Astrocyte (in vitro differentiated cells and primary cell): ENCODE measurements around the gene RAD51B. TPM values are rescaled to one million over a fixed set of nuclear protein-coding genes. Genes with fewer than 3 reads are reported as not detected.

Experiments used
- DNase-seq: peaks from one replicate; pipeline ENCODE4 v3.0.0-alpha.2; 2010; ENCODE audit warnings: low read depth
- FAIRE-seq: peaks from 2 replicates; lab custom pipeline; 2011; peaks lifted over from hg19 to GRCh38; lab: Jason Lieb, UNC
- H2AFZ ChIP-seq: 2 replicates; pipeline ENCODE4 v1.6.0; 2012; ENCODE audit warnings: low read depth, low read length, inconsistent platforms
- H3K27ac ChIP-seq: 2 replicates; pipeline ENCODE4 v1.5.1; 2011; ENCODE audit warnings: low read depth, low read length, inconsistent platforms
- H3K27me3 ChIP-seq: 2 replicates; pipeline ENCODE4 v1.6.0; 2011; ENCODE audit warnings: low read length, inconsistent platforms; ENCODE audit not compliant: insufficient read depth
- H3K36me3 ChIP-seq: 2 replicates; pipeline ENCODE4 v1.5.1; 2011; ENCODE audit warnings: low read length, inconsistent platforms; ENCODE audit not compliant: insufficient read depth
- H3K4me1 ChIP-seq: 2 replicates; pipeline ENCODE4 v1.5.1; 2011; ENCODE audit warnings: low read length, inconsistent platforms; ENCODE audit not compliant: insufficient read depth
- H3K4me2 ChIP-seq: 2 replicates; pipeline ENCODE4 v1.6.0; 2012; ENCODE audit warnings: low read length, inconsistent platforms
- H3K4me3 ChIP-seq: 2 replicates; pipeline ENCODE4 v1.5.1; 2011; ENCODE audit warnings: low read depth, mild to moderate bottlenecking, low read length, inconsistent platforms; ENCODE audit not compliant: insufficient read depth
- H3K79me2 ChIP-seq: 2 replicates; pipeline ENCODE4 v1.6.0; 2012; ENCODE audit warnings: mild to moderate bottlenecking, low read length, inconsistent platforms; ENCODE audit not compliant: insufficient read depth
- H3K9ac ChIP-seq: 2 replicates; pipeline ENCODE4 v1.6.0; 2012; ENCODE audit warnings: mild to moderate bottlenecking, low read length, inconsistent platforms
- H3K9me3 ChIP-seq: 2 replicates; pipeline ENCODE4 v1.5.1; 2012; ENCODE audit warnings: low read depth, mild to moderate bottlenecking, low read length, inconsistent platforms; ENCODE audit not compliant: insufficient read depth
- H4K20me1 ChIP-seq: 2 replicates; pipeline ENCODE4 v1.6.0; 2012; ENCODE audit warnings: low read length, inconsistent platforms; ENCODE audit not compliant: insufficient read depth
- H3K27ac Mint-ChIP-seq: one replicate; pipeline ENCODE4 v1.8.0; 2021; ENCODE audit warnings: mild to moderate bottlenecking, mixed read lengths; ENCODE audit not compliant: unreplicated experiment
- H3K27me3 Mint-ChIP-seq: one replicate; pipeline ENCODE4 v1.8.0; 2021; ENCODE audit warnings: low read depth, mixed read lengths; ENCODE audit not compliant: unreplicated experiment
- H3K36me3 Mint-ChIP-seq: one replicate; pipeline ENCODE4 v1.8.0; 2021; ENCODE audit warnings: low read depth, mixed read lengths; ENCODE audit not compliant: unreplicated experiment
- H3K4me1 Mint-ChIP-seq: one replicate; pipeline ENCODE4 v1.8.0; 2021; ENCODE audit warnings: low read depth, mixed read lengths; ENCODE audit not compliant: unreplicated experiment
- H3K4me3 Mint-ChIP-seq: one replicate; pipeline ENCODE4 v1.8.0; 2021; ENCODE audit warnings: mild to moderate bottlenecking, moderate library complexity, mixed read lengths; ENCODE audit not compliant: unreplicated experiment
- H3K9me3 Mint-ChIP-seq: one replicate; pipeline ENCODE4 v1.8.0; 2021; ENCODE audit warnings: mild to moderate bottlenecking, mixed read lengths; ENCODE audit not compliant: unreplicated experiment
- EZH2 ChIP-seq: IDR thresholded peaks from 2 replicates; pipeline ENCODE4 v1.6.1; 2012; ENCODE audit warnings: mild to moderate bottlenecking, low read length, inconsistent platforms; ENCODE audit not compliant: insufficient read depth
- total RNA-seq: library from RNA; stranded (reverse); gene quantifications from 2 replicates; pipeline ENCODE4 v1.2.1, GENCODE V29; 2021
- TF ChIP-seq, protein P1 (sequence below): IDR thresholded peaks from 2 replicates; pipeline ENCODE4 v1.5.1; 2011; ENCODE audit warnings: low read depth, mild to moderate bottlenecking, inconsistent platforms, low read length, moderate library complexity; ENCODE audit not compliant: insufficient read depth

RAD51B gene
- total RNA-seq, 1 donor from 2014 or later: 10.8 TPM

GRCh38 chr14:67971627-67972625 lies 152.3 kb downstream of the RAD51B start:
- Mint-ChIP-seq H3K27ac (no peak overlapping the region), H3K4me1 (peaks cover 2% of the 10 kb centered on the region), H3K36me3 (no peaks in the 10 kb centered on the region), H3K27me3 (no peaks in the 10 kb centered on the region), H3K9me3 (peaks cover 2% of the 10 kb centered on the region), H3K4me3 (no peak overlapping the region)
- TF ChIP-seq, protein P1, sequence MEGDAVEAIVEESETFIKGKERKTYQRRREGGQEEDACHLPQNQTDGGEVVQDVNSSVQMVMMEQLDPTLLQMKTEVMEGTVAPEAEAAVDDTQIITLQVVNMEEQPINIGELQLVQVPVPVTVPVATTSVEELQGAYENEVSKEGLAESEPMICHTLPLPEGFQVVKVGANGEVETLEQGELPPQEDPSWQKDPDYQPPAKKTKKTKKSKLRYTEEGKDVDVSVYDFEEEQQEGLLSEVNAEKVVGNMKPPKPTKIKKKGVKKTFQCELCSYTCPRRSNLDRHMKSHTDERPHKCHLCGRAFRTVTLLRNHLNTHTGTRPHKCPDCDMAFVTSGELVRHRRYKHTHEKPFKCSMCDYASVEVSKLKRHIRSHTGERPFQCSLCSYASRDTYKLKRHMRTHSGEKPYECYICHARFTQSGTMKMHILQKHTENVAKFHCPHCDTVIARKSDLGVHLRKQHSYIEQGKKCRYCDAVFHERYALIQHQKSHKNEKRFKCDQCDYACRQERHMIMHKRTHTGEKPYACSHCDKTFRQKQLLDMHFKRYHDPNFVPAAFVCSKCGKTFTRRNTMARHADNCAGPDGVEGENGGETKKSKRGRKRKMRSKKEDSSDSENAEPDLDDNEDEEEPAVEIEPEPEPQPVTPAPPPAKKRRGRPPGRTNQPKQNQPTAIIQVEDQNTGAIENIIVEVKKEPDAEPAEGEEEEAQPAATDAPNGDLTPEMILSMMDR: no peak
- no peak for TF ChIP-seq EZH2
- Histone ChIP-seq H3K4me2 (no peak overlapping the region), H3K27me3 (no peaks in the 10 kb centered on the region), H3K27ac (no peak overlapping the region), H3K79me2 (no peaks in the 10 kb centered on the region), H3K9me3 (no peaks in the 10 kb centered on the region), H3K4me1 (no peaks in the 10 kb centered on the region), H2AFZ (no peak overlapping the region), H4K20me1 (no peaks in the 10 kb centered on the region), H3K9ac (no peak overlapping the region), H3K4me3 (no peak overlapping the region), H3K36me3 (no peaks in the 10 kb centered on the region)
- no peak for FAIRE-seq
- peak; percentile 66 for DNase-seq

DNA sequence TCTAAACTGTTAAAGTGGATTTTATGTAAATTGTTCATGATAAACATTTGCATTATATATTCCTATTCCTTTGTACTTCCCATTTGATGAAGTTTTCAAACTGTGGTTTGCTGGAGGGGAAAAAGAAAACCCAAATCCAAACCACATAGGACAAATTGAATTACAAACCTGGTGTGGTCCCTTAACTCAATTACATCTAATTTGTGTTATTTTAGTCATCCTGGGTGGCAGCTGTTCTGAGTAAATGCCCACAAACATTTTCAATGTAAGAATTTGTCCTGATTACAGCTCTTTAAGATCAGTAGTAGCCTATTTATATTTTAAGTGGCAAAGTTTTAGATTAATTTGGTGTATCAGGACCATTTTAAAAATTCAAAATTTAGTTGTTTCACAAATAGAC lies 153.9 kb downstream of the RAD51B start:
- H3K4me1 ChIP-seq: no peaks in the 10 kb centered on the region
- no peaks in the 10 kb centered on the region for H3K27me3 ChIP-seq
- Mint-ChIP-seq H3K27me3 (no peaks in the 10 kb centered on the region), H3K27ac (no peak overlapping the region), H3K4me3 (no peak overlapping the region), H3K4me1 (peaks cover 8% of the 10 kb centered on the region), H3K36me3 (no peaks in the 10 kb centered on the region), H3K9me3 (no peaks in the 10 kb centered on the region)
- no peak for FAIRE-seq
- no peak overlapping the region for H2AFZ ChIP-seq
- DNase-seq: no peak
- H3K4me2 ChIP-seq: no peak overlapping the region
- no peaks in the 10 kb centered on the region for H4K20me1 ChIP-seq
- no peak overlapping the region for H3K9ac ChIP-seq
- no peak overlapping the region for H3K27ac ChIP-seq
- TF ChIP-seq EZH2: no peak
- TF ChIP-seq, protein P1: no peak
- no peaks in the 10 kb centered on the region for H3K79me2 ChIP-seq
- H3K9me3 ChIP-seq: no peaks in the 10 kb centered on the region
- no peak overlapping the region for H3K4me3 ChIP-seq
- H3K36me3 ChIP-seq: no peaks in the 10 kb centered on the region

GRCh38 chr14:67975470-67975869 lies 155.9 kb downstream of the RAD51B start:
- H3K4me1 Mint-ChIP-seq: peaks cover 10% of the 10 kb centered on the region
- Histone ChIP-seq H2AFZ (no peak overlapping the region), H3K9ac (no peak overlapping the region), H3K27ac (no peak overlapping the region), H3K4me1 (no peaks in the 10 kb centered on the region), H3K79me2 (no peaks in the 10 kb centered on the region), H3K27me3 (no peaks in the 10 kb centered on the region), H4K20me1 (no peaks in the 10 kb centered on the region), H3K36me3 (no peaks in the 10 kb centered on the region), H3K9me3 (no peaks in the 10 kb centered on the region), H3K4me2 (no peak overlapping the region), H3K4me3 (no peak overlapping the region)
- no peak overlapping the region for H3K27ac Mint-ChIP-seq
- no peaks in the 10 kb centered on the region for H3K27me3 Mint-ChIP-seq
- no peaks in the 10 kb centered on the region for H3K36me3 Mint-ChIP-seq
- no peaks in the 10 kb centered on the region for H3K9me3 Mint-ChIP-seq
- no peak for TF ChIP-seq EZH2
- TF ChIP-seq, protein P1: no peak
- FAIRE-seq (no peak), DNase-seq (no peak)
- H3K4me3 Mint-ChIP-seq: no peak overlapping the region
